GM12891 (cell line): Measurements from ENCODE around the gene ATP6V0E1.
"Not testable (repeated sequence)": the region's sequence is repeated elsewhere in the genome, so short reads cannot be mapped to it uniquely, and the experiment has no call there.

Experiments used
- DNase-seq: peaks from one replicate; pipeline ENCODE4 v3.0.0; 2011; ENCODE audit warnings: low spot score; ENCODE audit not compliant: insufficient read length
- FAIRE-seq: peaks from 2 replicates; lab custom pipeline; 2011; peaks lifted over from hg19 to GRCh38; lab: Jason Lieb, UNC
- PAX5 ChIP-seq: IDR thresholded peaks from 2 replicates; pipeline ENCODE4 v1.6.1; 2011; ENCODE audit warnings: low read length, moderate library complexity, mild to moderate bottlenecking; ENCODE audit not compliant: insufficient read depth, severe bottlenecking
- POLR2A ChIP-seq: IDR thresholded peaks from 2 replicates; pipeline ENCODE4 v1.6.1; 2011; ENCODE audit warnings: low read depth, low read length, control low read depth
- POLR2AphosphoS5 ChIP-seq: IDR thresholded peaks from 2 replicates; pipeline ENCODE4 v1.6.1; 2011; ENCODE audit warnings: low read depth, low read length, control low read depth
- POU2F2 ChIP-seq: IDR thresholded peaks from 2 replicates; pipeline ENCODE4 v1.6.1; 2011; ENCODE audit warnings: low read depth, mild to moderate bottlenecking, control low read depth, low read length, moderate library complexity
- SPI1 ChIP-seq: IDR thresholded peaks from 2 replicates; pipeline ENCODE4 v1.6.1; 2011; ENCODE audit warnings: low read depth, low read length, control low read depth
- TAF1 ChIP-seq: IDR thresholded peaks from 2 replicates; pipeline ENCODE4 v1.6.1; 2011; ENCODE audit warnings: low read depth, low read length, control low read depth

ATP6V0E1 gene

GRCh38 chr5:173032730-173033129 lies 49.2 kb downstream of the ATP6V0E1 start:
- FAIRE-seq (no peak), DNase-seq (no peak)
- no peak for TF ChIP-seq POLR2A
- no peak for TF ChIP-seq SPI1
- no peak for TF ChIP-seq TAF1
- TF ChIP-seq POLR2AphosphoS5 = no peak

GRCh38 chr5:173033923-173034322 lies 50.4 kb downstream of the ATP6V0E1 start:
- TF ChIP-seq PAX5 (no peak), SPI1 (no peak), POU2F2 (no peak), TAF1 (no peak), POLR2A (no peak), POLR2AphosphoS5 (no peak)
- FAIRE-seq = no peak
- DNase-seq = no peak

DNA sequence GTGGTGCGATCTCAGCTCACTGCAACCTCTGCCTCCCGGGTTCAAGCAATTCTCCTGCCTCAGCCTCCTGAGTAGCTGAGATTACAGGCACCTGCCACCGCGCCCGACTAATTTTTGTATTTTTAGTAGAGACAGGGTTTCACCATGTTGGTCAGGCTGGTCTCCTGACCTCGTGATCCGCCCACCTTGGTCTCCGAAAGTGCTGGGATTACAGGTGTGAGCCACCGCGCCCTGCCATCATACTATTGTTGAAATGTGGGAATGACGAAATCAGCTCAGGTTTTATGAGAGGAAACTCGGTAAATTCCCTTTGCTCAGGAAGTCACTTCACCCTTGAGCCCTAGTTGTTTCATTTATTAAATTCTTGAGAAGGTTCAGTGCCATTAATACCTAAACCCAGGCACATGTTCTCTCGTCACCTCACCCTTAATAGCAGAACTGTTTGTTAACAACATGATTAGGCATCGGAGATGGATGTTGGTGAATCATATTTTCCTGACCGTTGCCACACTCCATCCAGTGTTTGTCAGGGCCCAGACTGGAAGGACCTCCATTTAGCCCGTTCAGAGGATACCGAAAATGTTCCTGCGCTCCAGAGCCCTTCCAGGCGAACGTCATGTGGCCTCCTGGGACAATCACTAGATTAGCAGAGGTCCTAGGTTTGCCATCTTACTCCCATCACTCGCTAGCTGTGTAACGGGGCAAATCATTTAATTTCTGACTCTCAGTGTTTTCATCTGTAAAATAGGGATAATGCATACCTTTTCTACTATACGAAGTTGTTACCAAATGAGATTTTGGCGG lies 52.5 kb downstream of the ATP6V0E1 start:
- FAIRE-seq (peak; percentile 71), DNase-seq (no peak)
- 0 out of 2 replicates have a peak, but pooled peaks have one; percentile 10 for TF ChIP-seq SPI1
- no peak for TF ChIP-seq POU2F2
- TF ChIP-seq TAF1 = 0 out of 2 replicates have a peak, but pooled peaks have one; percentile 32
- no peak for TF ChIP-seq POLR2A
- TF ChIP-seq POLR2AphosphoS5 = 0 out of 2 replicates have a peak, but pooled peaks have one; percentile 14
- no peak for TF ChIP-seq PAX5

DNA sequence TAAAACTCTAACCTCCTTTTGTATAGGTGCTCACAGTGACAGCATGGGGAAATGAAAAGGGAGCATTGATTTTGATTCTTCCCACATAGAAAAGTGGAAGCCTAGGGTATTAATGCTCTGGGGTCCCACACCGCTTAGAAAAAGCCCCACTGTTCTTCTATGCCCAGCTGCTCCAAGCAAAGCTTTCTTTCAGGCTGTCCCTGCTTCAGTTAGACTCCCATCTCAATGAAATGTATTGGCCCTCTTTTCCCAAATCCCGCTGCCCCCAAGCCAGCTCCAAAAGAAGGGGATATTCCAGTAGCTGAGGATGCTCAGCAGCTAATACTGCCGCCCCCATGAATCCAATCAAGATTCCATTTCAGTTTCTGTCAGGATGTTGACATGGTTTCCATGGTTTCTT lies 55.6 kb downstream of the ATP6V0E1 start:
- TF ChIP-seq POU2F2 (no peak), POLR2A (no peak), TAF1 (no peak), PAX5 (no peak), SPI1 (no peak), POLR2AphosphoS5 (no peak)
- no peak for DNase-seq
- FAIRE-seq = no peak

- no peak for TF ChIP-seq POLR2A
- TF ChIP-seq POLR2AphosphoS5 = no peak
- no peak for TF ChIP-seq TAF1
- no peak for TF ChIP-seq PAX5
- TF ChIP-seq SPI1 = no peak
- no peak for TF ChIP-seq POU2F2
- DNase-seq (no peak), FAIRE-seq (no peak)
Measured at GRCh38 chr5:173039964-173040363, 56.4 kb downstream of the ATP6V0E1 start.

- DNase-seq (no peak), FAIRE-seq (no peak)
- TF ChIP-seq SPI1 (no peak), PAX5 (no peak), POLR2A (no peak)
Measured at GRCh38 chr5:173041881-173042762, 58.6 kb downstream of the ATP6V0E1 start.

DNA sequence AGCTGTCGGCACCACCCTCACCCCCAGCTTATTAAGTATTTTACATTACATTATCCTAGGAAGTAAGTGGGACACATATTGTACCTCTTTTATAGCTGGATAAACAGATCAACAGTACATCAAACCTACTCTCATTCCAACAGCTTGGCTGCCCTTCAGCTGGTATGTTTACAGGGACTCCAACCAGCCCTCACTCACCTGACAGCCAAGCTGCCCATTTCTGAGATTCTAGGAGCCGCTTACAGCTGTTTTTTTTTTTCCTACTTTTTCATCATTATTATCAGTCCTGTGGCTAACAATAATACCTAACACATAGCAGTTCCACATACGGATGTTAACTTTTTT lies 59.2 kb downstream of the ATP6V0E1 start:
- FAIRE-seq (no peak), DNase-seq (no peak)
- TF ChIP-seq POLR2A = no peak
- TF ChIP-seq SPI1 = no peak
- no peak for TF ChIP-seq POLR2AphosphoS5
- no peak for TF ChIP-seq PAX5
- no peak for TF ChIP-seq POU2F2
- no peak for TF ChIP-seq TAF1

GRCh38 chr5:173045474-173045873 lies 61.9 kb downstream of the ATP6V0E1 start:
- FAIRE-seq (no peak), DNase-seq (no peak)
- TF ChIP-seq POLR2AphosphoS5 (no peak), SPI1 (no peak), POU2F2 (no peak), POLR2A (no peak), PAX5 (no peak), TAF1 (no peak)

- DNase-seq, FAIRE-seq: not testable (repeated sequence)
Measured at GRCh38 chr5:173047096-173047837, 63.7 kb downstream of the ATP6V0E1 start.
